Fibroblast of mammary gland (primary cell): ENCODE data around the gene RBM15.

Experiments used
- DNase-seq: peaks from one replicate; pipeline ENCODE4 v3.0.0-alpha.2; 2010; ENCODE audit warnings: low read depth
- H3K4me3 ChIP-seq: 2 replicates; pipeline ENCODE4 v1.5.1; 2011; ENCODE audit warnings: low read depth, mild to moderate bottlenecking, low read length, moderate library complexity; ENCODE audit not compliant: control insufficient read depth
- TF ChIP-seq, protein P1 (sequence below): conservative IDR thresholded peaks from 2 replicates; pipeline ENCODE4 v1.5.1; 2011; ENCODE audit warnings: low read depth, low read length, inconsistent platforms; ENCODE audit not compliant: control insufficient read depth, insufficient read depth

RBM15 gene

DNA sequence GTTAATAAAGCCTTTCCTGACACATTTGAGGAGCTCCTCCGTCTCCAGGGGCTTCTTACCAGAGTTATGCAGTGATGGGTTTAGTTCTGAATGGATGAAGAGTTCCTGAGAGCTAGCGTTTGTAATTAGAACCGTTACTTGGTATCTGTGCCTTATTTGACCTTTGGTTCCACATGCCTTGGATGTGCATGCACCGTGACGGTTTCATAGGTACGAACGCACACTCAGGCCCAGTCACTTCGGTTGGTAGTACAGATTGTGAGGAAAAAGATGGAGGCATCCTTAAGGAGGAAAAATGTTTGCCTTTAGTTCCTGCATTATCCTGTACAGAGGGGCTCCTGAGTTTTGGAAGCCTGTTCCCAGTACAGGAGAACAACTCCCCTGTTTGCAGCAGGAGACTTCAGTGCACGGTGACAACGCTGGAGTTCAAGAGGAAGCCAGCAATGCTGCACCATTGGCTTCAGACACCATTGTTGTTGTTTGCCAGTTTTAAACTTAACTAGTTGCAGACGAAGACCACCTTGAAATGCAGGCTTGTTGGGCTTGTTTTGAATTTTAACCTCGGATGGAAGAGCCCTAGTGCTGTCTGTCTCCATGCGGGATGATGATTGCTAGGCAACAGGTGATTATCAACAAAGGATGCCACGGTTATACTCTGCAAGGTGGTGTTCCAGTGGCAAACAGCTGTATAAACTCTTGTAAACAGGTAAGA, 8.2 kb downstream of the RBM15 start:
- no peak overlapping the region for H3K4me3 ChIP-seq
- TF ChIP-seq, protein P1, sequence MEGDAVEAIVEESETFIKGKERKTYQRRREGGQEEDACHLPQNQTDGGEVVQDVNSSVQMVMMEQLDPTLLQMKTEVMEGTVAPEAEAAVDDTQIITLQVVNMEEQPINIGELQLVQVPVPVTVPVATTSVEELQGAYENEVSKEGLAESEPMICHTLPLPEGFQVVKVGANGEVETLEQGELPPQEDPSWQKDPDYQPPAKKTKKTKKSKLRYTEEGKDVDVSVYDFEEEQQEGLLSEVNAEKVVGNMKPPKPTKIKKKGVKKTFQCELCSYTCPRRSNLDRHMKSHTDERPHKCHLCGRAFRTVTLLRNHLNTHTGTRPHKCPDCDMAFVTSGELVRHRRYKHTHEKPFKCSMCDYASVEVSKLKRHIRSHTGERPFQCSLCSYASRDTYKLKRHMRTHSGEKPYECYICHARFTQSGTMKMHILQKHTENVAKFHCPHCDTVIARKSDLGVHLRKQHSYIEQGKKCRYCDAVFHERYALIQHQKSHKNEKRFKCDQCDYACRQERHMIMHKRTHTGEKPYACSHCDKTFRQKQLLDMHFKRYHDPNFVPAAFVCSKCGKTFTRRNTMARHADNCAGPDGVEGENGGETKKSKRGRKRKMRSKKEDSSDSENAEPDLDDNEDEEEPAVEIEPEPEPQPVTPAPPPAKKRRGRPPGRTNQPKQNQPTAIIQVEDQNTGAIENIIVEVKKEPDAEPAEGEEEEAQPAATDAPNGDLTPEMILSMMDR: no peak
- DNase-seq: no peak

DNA sequence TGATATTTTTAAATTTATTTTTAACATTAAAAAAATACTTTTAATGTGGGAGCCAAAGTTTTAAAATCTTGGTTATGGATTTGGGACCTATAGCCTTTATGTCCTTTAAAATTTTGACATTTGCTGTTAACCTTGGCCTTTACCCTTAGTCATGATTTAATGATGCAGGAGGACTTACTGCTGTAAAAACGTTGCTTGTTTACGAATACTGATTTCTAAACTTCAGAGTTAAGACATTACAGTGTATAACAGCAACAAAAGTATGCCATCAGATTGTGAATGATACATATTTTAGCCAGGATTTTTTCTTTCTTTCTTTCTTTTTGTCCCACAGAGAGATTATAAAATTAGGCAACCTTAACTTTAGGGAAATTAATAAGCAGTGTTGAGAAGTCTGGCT, 8.9 kb downstream of the RBM15 start:
- TF ChIP-seq, protein P1: no peak
- no peak overlapping the region for H3K4me3 ChIP-seq
- no peak for DNase-seq

GRCh38 chr1:110348771-110349170, 9.6 kb downstream of the RBM15 start:
- H3K4me3 ChIP-seq: no peak overlapping the region
- no peak for DNase-seq
- TF ChIP-seq, protein P1: no peak

GRCh38 chr1:110350360-110350759, 11.2 kb downstream of the RBM15 start:
- TF ChIP-seq, protein P1: no peak
- no peak for DNase-seq
- H3K4me3 ChIP-seq: no peak overlapping the region

DNA sequence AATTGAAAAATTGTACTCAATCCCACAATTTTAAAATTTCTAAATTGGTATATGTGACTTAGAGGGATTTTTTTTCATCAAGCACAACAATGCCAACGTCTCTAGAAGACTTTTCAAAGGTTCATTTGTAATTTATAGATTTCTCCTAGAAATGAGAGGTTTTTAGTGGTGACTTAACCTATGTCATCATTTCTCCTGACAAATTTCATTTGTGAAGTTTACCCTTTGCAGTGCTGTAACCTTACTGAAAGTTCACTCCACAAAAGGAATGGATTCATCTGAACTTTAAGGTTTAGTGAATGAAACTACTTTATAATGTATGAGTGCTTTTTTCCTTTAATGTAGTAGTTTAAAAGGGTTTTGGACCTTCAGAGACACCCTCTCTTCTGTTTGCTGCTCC, 16.1 kb downstream of the RBM15 start:
- TF ChIP-seq, protein P1: no peak
- no peak for DNase-seq
- H3K4me3 ChIP-seq: no peak overlapping the region

GRCh38 chr1:110356379-110356778, 17.2 kb downstream of the RBM15 start:
- TF ChIP-seq, protein P1: no peak
- H3K4me3 ChIP-seq: no peak overlapping the region
- DNase-seq: no peak
